ENCODE results near the gene SLC51B.
"Not testable (repeated sequence)": the region's sequence is repeated elsewhere in the genome, so short reads cannot be mapped to it uniquely, and the experiment has no call there.

Gene SLC51B

GRCh38 chr15:65091946-65092770 is 47.0 kb downstream of the SLC51B start:
- DNase-seq (ENCODE audit: low read depth): no peak
- H3K4me3 ChIP-seq (ENCODE audit: low read depth, low read length): no peak overlapping the region
- TF ChIP-seq, protein P1, sequence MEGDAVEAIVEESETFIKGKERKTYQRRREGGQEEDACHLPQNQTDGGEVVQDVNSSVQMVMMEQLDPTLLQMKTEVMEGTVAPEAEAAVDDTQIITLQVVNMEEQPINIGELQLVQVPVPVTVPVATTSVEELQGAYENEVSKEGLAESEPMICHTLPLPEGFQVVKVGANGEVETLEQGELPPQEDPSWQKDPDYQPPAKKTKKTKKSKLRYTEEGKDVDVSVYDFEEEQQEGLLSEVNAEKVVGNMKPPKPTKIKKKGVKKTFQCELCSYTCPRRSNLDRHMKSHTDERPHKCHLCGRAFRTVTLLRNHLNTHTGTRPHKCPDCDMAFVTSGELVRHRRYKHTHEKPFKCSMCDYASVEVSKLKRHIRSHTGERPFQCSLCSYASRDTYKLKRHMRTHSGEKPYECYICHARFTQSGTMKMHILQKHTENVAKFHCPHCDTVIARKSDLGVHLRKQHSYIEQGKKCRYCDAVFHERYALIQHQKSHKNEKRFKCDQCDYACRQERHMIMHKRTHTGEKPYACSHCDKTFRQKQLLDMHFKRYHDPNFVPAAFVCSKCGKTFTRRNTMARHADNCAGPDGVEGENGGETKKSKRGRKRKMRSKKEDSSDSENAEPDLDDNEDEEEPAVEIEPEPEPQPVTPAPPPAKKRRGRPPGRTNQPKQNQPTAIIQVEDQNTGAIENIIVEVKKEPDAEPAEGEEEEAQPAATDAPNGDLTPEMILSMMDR (IDR thresholded peaks at IDR 0.05; ENCODE audit: control insufficient read depth, extremely low read depth, insufficient read depth): no peak

DNA sequence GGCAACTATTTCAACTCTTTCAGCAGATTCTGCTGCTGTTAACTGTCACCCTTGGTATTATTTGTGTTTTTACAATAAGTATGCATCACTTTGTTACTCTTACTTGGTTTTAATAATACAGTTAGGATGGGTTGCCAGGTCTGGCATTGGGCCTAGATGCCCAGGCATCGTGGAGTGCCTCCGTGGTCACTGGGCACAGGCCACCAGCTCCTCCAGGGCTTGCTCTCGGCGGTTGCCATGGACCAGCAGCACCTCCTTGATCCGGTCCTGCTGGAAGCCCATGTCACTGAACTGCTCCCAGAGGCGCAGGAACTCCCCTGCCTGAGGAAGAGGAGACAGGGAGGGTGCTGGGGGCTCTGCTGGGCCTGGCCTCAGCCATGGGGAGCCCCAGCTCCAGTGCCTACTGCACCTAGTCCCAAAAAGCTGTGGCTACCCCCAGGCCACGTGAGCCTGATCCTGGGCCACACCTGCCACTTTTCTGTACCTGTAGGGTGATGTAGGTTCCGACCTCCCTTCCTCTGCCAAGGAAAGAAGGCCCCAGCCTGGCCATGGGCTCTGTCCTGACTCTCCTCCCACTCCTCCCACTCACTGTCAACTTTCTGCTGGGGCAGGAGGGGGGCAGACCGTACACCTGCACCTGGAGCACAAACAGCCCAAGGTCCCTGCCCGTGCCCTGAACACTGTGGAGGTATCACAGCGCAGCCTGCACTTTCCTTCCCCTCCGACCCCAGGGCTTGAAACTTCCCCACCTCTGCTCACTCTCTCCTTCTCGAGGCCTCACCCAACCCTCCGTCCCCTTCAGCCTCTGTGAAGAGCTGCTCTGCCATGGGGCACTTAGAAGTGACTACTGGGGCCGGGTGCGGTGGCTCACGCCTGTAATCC is 48.0 kb downstream of the SLC51B start:
- TF ChIP-seq, protein P1 (IDR thresholded peaks at IDR 0.05; ENCODE audit: control insufficient read depth, extremely low read depth, insufficient read depth): no peak
- DNase-seq (ENCODE audit: low read depth): no peak

GRCh38 chr15:65093793-65094170 is 48.6 kb downstream of the SLC51B start:
- H3K4me3 ChIP-seq (ENCODE audit: low read depth, low read length); DNase-seq (ENCODE audit: low read depth): not testable (repeated sequence)

More for the DNA sequence above, 48.0 kb downstream of the SLC51B start:
- no peak overlapping the region for H3K4me3 ChIP-seq (ENCODE audit: low read depth, low read length)

DNA sequence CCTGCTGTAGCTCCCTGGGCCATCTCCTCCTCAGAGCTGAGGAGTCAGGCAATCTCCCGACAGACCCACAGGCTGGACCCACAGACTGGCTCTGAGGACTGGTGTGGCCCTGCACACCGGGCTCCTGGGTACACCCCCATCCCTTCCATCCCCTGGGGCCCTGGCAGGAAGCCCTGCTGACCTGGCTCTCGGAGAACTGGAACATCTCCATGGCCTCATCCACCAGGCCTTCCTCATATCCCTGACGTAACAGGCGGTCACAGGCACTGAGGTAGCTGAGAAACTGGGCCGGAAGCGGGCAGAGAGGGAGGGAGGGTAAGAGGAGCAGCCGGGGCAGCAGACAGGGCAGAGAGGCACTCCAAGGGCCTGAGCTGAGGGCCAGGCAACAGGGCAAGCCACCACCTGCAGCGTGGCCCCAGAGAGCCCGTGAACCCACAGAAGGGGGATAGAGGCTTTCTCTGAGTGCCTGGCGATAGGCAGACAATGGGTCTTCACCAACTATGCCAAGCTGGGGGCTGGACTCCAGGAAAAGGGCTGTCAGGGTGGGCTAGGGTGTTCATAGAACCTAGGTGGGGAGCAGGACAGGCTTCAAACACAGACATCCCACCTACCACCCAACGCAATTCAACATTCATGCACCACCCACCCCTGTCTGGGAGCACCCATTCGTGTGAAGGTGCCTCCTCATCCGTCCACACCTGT is 49.3 kb downstream of the SLC51B start:
- no peak for DNase-seq (ENCODE audit: low read depth)
- no peak overlapping the region for H3K4me3 ChIP-seq (ENCODE audit: low read depth, low read length)
- TF ChIP-seq, protein P1 (IDR thresholded peaks at IDR 0.05; ENCODE audit: control insufficient read depth, extremely low read depth, insufficient read depth): no peak

DNA sequence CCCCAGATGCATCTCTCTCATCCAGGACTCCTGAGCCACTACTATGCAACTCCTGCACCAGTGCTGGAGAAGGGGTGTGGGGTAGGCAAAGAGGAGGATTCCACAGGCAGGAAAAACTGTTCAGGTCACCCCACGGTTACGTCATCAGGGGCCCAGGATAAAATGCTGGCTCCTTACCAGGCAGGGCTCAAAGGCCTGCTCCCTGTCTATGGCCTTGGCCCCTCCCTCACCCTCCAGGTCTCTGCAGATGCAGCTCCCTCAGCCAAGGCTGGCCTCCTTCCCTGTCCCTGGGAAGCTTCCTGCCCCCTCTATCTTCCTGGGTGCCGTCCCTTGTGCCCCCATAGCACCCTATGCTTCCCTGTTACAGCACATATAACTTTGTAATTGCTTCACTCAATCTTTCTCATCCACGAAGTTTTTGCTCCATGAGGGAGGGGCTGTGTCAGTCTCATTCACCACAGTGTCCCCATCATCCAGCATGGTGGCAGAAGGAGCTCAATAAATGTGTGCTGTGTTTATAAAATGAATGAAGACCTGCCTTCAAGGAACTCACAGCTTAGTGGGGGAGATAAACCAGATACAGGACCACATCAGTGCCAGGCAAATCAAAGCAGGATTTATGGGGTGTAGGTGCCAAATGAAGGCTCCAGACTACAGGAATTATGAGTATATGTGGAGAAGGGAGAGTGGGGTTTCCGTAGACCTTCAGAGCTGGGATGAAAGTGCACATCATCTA is 50.0 kb downstream of the SLC51B start:
- H3K4me3 ChIP-seq (ENCODE audit: low read depth, low read length): no peak overlapping the region
- DNase-seq (ENCODE audit: low read depth): no peak
- TF ChIP-seq, protein P1 (IDR thresholded peaks at IDR 0.05; ENCODE audit: control insufficient read depth, extremely low read depth, insufficient read depth): no peak

DNA sequence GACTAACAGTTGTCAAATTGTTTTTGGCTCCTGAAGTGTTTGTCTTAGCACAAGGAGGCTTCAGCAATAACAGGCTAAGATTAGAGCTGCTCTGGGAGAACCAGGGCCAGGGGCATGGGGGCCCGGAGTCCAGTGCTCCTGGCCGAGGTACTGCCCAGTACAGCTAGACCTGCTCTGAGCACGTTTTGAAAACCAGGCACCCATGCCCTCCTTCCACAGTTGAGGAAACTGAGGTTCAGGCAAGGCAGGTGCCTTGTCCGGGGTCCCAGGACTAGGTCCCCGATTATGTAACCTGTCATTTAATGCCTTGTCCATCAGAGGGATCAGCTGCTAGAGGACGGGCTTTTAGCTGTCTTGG is 50.5 kb downstream of the SLC51B start:
- no peak overlapping the region for H3K4me3 ChIP-seq (ENCODE audit: low read depth, low read length)
- TF ChIP-seq, protein P1 (IDR thresholded peaks at IDR 0.05; ENCODE audit: control insufficient read depth, extremely low read depth, insufficient read depth): no peak
- no peak for DNase-seq (ENCODE audit: low read depth)
